Left ventricle myocardium inferior (tissue), 1 donor: ENCODE results near the gene KRT13. TPM values are rescaled to one million over a fixed set of nuclear protein-coding genes. Genes with fewer than 3 reads are reported as not detected.

Source experiments
- DNase-seq: peaks from one replicate; pipeline ENCODE4 v3.0.0-alpha.2; 2020
- H3K27ac ChIP-seq: fragments of 200-600 bp; replicated peaks from 2 replicates; pipeline ENCODE4 v1.8.0; 2021
- H3K27me3 ChIP-seq: fragments of 200-600 bp; 2 replicates; pipeline ENCODE4 v1.8.0; 2021; ENCODE audit warnings: low read depth
- H3K36me3 ChIP-seq: fragments of 200-600 bp; 2 replicates; pipeline ENCODE4 v1.8.0; 2021
- H3K4me1 ChIP-seq: fragments of 200-600 bp; 2 replicates; pipeline ENCODE4 v1.8.0; 2021
- H3K4me3 ChIP-seq: fragments of 200-600 bp; 2 replicates; pipeline ENCODE4 v1.8.0; 2021; ENCODE audit warnings: mild to moderate bottlenecking, moderate library complexity
- H3K9me3 ChIP-seq: fragments of 200-600 bp; replicated peaks from 2 replicates; pipeline ENCODE4 v1.8.0; 2021
- CTCF ChIP-seq: fragments of 200-600 bp; IDR thresholded peaks from 2 replicates; pipeline ENCODE4 v1.8.0; 2021; ENCODE audit warnings: antibody characterized with exemption, mild to moderate bottlenecking, borderline replicate concordance
- intact Hi-C: fragments of 100-400 bp; cut with micrococcal nuclease; formaldehyde crosslinking; loops from one replicate; pipeline ENCODE4 v1.11.0; 2022
- total RNA-seq: library from RNA; stranded (reverse); fragmentation: NEBNext Ultra II Directional; extraction: Animal tissue kit (Norgen Biotek cat#: 25700); gene quantifications from one replicate; pipeline ENCODE4 v1.2.1, GENCODE V29; 2021
- donor health status: DM: no; HTN: yes; CAD: no; lungs with severe emphysema.

KRT13 gene
- total RNA-seq, 1 donor from 2014 or later, result not detected

- DNase-seq, result peak; percentile 42
- TF ChIP-seq CTCF, result no peak
These were observed 40.7 kb downstream of the KRT13 start for GRCh38 chr17:41464682-41465081.

GRCh38 chr17:41464173-41464572 lies 41.2 kb downstream of the KRT13 start:
- DNase-seq, result no peak

More at GRCh38 chr17:41464682-41465081, 40.7 kb downstream of the KRT13 start:
- Histone ChIP-seq H3K27ac (no peak overlapping the region), H3K27me3 (peaks cover 75% of the 10 kb centered on the region), H3K4me3 (no peak overlapping the region), H3K36me3 (no peaks in the 10 kb centered on the region), H3K9me3 (peaks cover 17% of the 10 kb centered on the region), H3K4me1 (peaks cover 15% of the 10 kb centered on the region)
- intact Hi-C loops, result no loop called here

GRCh38 chr17:41463746-41464145 lies 41.7 kb downstream of the KRT13 start:
- Histone ChIP-seq H3K27me3 (peaks cover 83% of the 10 kb centered on the region), H3K4me3 (no peak overlapping the region), H3K9me3 (peaks cover 14% of the 10 kb centered on the region), H3K4me1 (peaks cover 15% of the 10 kb centered on the region), H3K36me3 (no peaks in the 10 kb centered on the region), H3K27ac (no peak overlapping the region)
- no peak for DNase-seq
- intact Hi-C loops, result no loop called here
- TF ChIP-seq CTCF, result no peak

More at GRCh38 chr17:41464173-41464572, 41.2 kb downstream of the KRT13 start:
- Histone ChIP-seq H3K4me3 (no peak overlapping the region), H3K36me3 (no peaks in the 10 kb centered on the region), H3K27me3 (peaks cover 80% of the 10 kb centered on the region), H3K9me3 (peaks cover 17% of the 10 kb centered on the region), H3K4me1 (peaks cover 15% of the 10 kb centered on the region), H3K27ac (no peak overlapping the region)
- intact Hi-C loops, result no loop called here
- no peak for TF ChIP-seq CTCF

- Histone ChIP-seq H3K27ac (no peak overlapping the region), H3K9me3 (peaks cover 3% of the 10 kb centered on the region), H3K4me3 (no peak overlapping the region), H3K4me1 (peaks cover 15% of the 10 kb centered on the region), H3K27me3 (peaks cover 83% of the 10 kb centered on the region), H3K36me3 (no peaks in the 10 kb centered on the region)
- DNase-seq, result no peak
- TF ChIP-seq CTCF, result no peak
- intact Hi-C loops, result no loop called here
These were observed 42.7 kb downstream of the KRT13 start for GRCh38 chr17:41462705-41463104.

- intact Hi-C loops, result no loop called here
- H3K9me3 ChIP-seq, result no peaks in the 10 kb centered on the region
- no peak overlapping the region for H3K27ac ChIP-seq
- peaks cover 98% of the 10 kb centered on the region for H3K27me3 ChIP-seq
- DNase-seq, result no peak
- no peak overlapping the region for H3K4me3 ChIP-seq
- no peaks in the 10 kb centered on the region for H3K4me1 ChIP-seq
- no peaks in the 10 kb centered on the region for H3K36me3 ChIP-seq
- no peak for TF ChIP-seq CTCF
These were observed 47.7 kb downstream of the KRT13 start for GRCh38 chr17:41457676-41458075.
